ENCODE data around the gene TRIM32. TPM values are rescaled to one million over a fixed set of nuclear protein-coding genes. Genes with fewer than 3 reads are reported as not detected.
A peak's percentile ranks its signal among the peaks of the same experiment; 100 is the strongest.

Gene TRIM32
- 12.1 TPM for polyA plus RNA-seq (2013, experiment 1 of 2)
- 11.4 TPM for polyA plus RNA-seq (2013, experiment 2 of 2)

DNA sequence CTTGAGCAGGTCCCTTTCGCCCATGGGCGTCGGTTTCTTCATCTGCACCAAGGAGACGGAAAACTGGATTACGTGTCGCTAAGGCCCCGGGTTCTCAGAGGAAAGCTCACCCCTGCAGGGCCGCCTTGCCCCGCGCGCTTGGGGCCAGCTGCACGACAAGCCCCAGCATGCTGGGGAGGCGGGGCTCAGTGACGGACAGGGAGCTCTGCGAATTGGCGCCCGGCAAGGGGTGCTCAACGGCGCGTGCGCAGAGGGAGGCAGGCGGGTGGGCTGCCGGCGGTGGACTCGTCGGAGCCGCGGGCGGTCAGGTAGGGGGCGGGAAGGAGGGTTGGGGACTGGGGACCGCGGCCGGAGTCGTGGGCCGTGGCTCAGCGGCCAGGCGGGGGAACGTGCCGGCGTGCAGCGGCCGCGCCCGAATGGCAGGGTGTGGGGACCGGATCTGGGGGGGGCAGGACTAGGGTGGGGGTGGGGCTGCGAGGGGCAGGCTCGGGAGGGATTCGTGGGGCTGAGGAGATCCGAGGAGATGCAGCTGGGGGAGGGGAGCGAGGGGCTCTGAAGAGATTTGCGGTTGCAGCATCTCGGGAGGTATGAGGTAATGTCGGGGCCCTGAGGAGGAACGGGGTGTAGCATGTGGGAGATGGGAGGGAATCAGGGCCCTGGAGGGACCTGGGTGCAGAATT, at the start of gene TRIM32:
TSS of gene TRIM32 (plus strand) at position 232 of the 680 bp plus-strand sequence. CDS start 10,438 bp downstream, outside the sequence.
- Histone ChIP-seq H3K79me1 (replicated peaks; ENCODE audit: low read length, poor library complexity, severe bottlenecking) (peaks cover 5% of the 10 kb centered on the region), H3K9me3 (ENCODE audit: control insufficient read depth, low read length) (peaks cover 9% of the 10 kb centered on the region), H2BK15ac (ENCODE audit: low read depth, poor library complexity, severe bottlenecking) (peak within 1 kb of the TSS; percentile 97), H3K23ac (ENCODE audit: low read length in 2 of 2) (no peak within 1 kb of the TSS), H4K8ac (ENCODE audit: low read length) (peak within 1 kb of the TSS; percentile 98), H2BK120ac (ENCODE audit: low read depth, low read length) (peak within 1 kb of the TSS; percentile 96), H4K91ac (ENCODE audit: low read length) (peak within 1 kb of the TSS; percentile 90), H3K18ac (ENCODE audit: low read depth in 1 of 2, low read length in 2 of 2) (peak within 1 kb of the TSS; percentile 87 to 98), H3K4ac (ENCODE audit: low read depth in 1 of 2, low read length in 2 of 2) (peak within 1 kb of the TSS in 1 of 2 experiments; percentile 96), H2AFZ (ENCODE audit: low read depth, low read length) (peak within 1 kb of the TSS; percentile 68), H3K36me3 (ENCODE audit: control insufficient read depth in 1 of 2, insufficient read depth in 2 of 2, low read depth in 1 of 2, low read length in 2 of 2) (peaks cover 0 to 11% of the 10 kb centered on the region in 2 experiments), H3K4me1 (ENCODE audit: control insufficient read depth, insufficient read depth, low read depth, low read length) (peaks cover 8% of the 10 kb centered on the region), H3K4me3 (ENCODE audit: insufficient read depth in 1 of 2, low read depth in 1 of 2, low read length in 2 of 2) (peak within 1 kb of the TSS; percentile 90 to 92), H3K27me3 (ENCODE audit: control insufficient read depth in 1 of 2, insufficient read depth in 1 of 2, low read length in 2 of 2) (no peaks in the 10 kb centered on the region), H3K9ac (ENCODE audit: low read length) (peak within 1 kb of the TSS; percentile 92), H3K4me2 (ENCODE audit: low read length, poor library complexity, severe bottlenecking) (peak within 1 kb of the TSS; percentile 59), H3K14ac (ENCODE audit: low read length in 2 of 2) (peak within 1 kb of the TSS in 1 of 2 experiments; percentile 87), H3K27ac (ENCODE audit: low read length, poor library complexity, severe bottlenecking) (peak within 1 kb of the TSS; percentile 40), H2AK5ac (ENCODE audit: low read length, severe bottlenecking) (peak within 1 kb of the TSS; percentile 93), H2BK12ac (ENCODE audit: low read length in 2 of 2) (peak within 1 kb of the TSS; percentile 8 to 14), H2BK5ac (ENCODE audit: low read depth, low read length, poor library complexity, severe bottlenecking) (peak within 1 kb of the TSS; percentile 90)
- DNase-seq: peak; percentile 89
- under 1% methylated on average over 50 of the region's 54 CpGs for WGBS

- Histone ChIP-seq H2BK5ac (ENCODE audit: low read depth, low read length, poor library complexity, severe bottlenecking) (no peak overlapping the region), H3K79me1 (replicated peaks; ENCODE audit: low read length, poor library complexity, severe bottlenecking) (no peaks in the 10 kb centered on the region), H4K91ac (ENCODE audit: low read length) (no peak overlapping the region), H3K18ac (ENCODE audit: low read depth in 1 of 2, low read length in 2 of 2) (no peak overlapping the region), H3K27ac (ENCODE audit: low read length, poor library complexity, severe bottlenecking) (no peak overlapping the region), H3K9me3 (ENCODE audit: control insufficient read depth, low read length) (peaks cover 7% of the 10 kb centered on the region), H2AK5ac (ENCODE audit: low read length, severe bottlenecking) (no peak overlapping the region), H3K36me3 (ENCODE audit: control insufficient read depth in 1 of 2, insufficient read depth in 2 of 2, low read depth in 1 of 2, low read length in 2 of 2) (no peaks in the 10 kb centered on the region), H3K4me3 (ENCODE audit: insufficient read depth in 1 of 2, low read depth in 1 of 2, low read length in 2 of 2) (no peak overlapping the region), H3K4me2 (ENCODE audit: low read length, poor library complexity, severe bottlenecking) (peak overlapping the region; percentile 5), H3K9ac (ENCODE audit: low read length) (no peak overlapping the region), H3K27me3 (ENCODE audit: control insufficient read depth in 1 of 2, insufficient read depth in 1 of 2, low read length in 2 of 2) (no peaks in the 10 kb centered on the region), H2BK15ac (ENCODE audit: low read depth, poor library complexity, severe bottlenecking) (no peak overlapping the region), H3K4ac (ENCODE audit: low read depth in 1 of 2, low read length in 2 of 2) (no peak overlapping the region), H3K23ac (ENCODE audit: low read length in 2 of 2) (no peak overlapping the region), H2BK120ac (ENCODE audit: low read depth, low read length) (no peak overlapping the region), H3K14ac (ENCODE audit: low read length in 2 of 2) (no peak overlapping the region), H2AFZ (ENCODE audit: low read depth, low read length) (no peak overlapping the region), H2BK12ac (ENCODE audit: low read length in 2 of 2) (no peak overlapping the region), H4K8ac (ENCODE audit: low read length) (no peak overlapping the region), H3K4me1 (ENCODE audit: control insufficient read depth, insufficient read depth, low read depth, low read length) (peaks cover 3% of the 10 kb centered on the region)
- peak; percentile 34 for DNase-seq
These were observed 47.8 kb upstream of the TRIM32 start for GRCh38 chr9:116639251-116639741.

GRCh38 chr9:116641292-116642059, 45.6 kb upstream of the TRIM32 start:
- H3K4me1 ChIP-seq (ENCODE audit: control insufficient read depth, insufficient read depth, low read depth, low read length): peaks cover 3% of the 10 kb centered on the region

GRCh38 chr9:116643691-116644090, 43.4 kb upstream of the TRIM32 start:
- H3K4me2 ChIP-seq (ENCODE audit: low read length, poor library complexity, severe bottlenecking): no peak overlapping the region
- peaks cover 3% of the 10 kb centered on the region for H3K4me1 ChIP-seq (ENCODE audit: control insufficient read depth, insufficient read depth, low read depth, low read length)
- H3K27me3 ChIP-seq (ENCODE audit: control insufficient read depth in 1 of 2, insufficient read depth in 1 of 2, low read length in 2 of 2): no peaks in the 10 kb centered on the region
- H3K9ac ChIP-seq (ENCODE audit: low read length): peak overlapping the region; percentile 21
- H3K4ac ChIP-seq (ENCODE audit: low read depth in 1 of 2, low read length in 2 of 2): no peak overlapping the region
- H3K36me3 ChIP-seq (ENCODE audit: control insufficient read depth in 1 of 2, insufficient read depth in 2 of 2, low read depth in 1 of 2, low read length in 2 of 2): no peaks in the 10 kb centered on the region
- peak overlapping the region in 1 of 2 experiments; percentile 28 for H3K18ac ChIP-seq (ENCODE audit: low read depth in 1 of 2, low read length in 2 of 2)
- H4K8ac ChIP-seq (ENCODE audit: low read length): no peak overlapping the region
- no peaks in the 10 kb centered on the region for H3K79me1 ChIP-seq (replicated peaks; ENCODE audit: low read length, poor library complexity, severe bottlenecking)
- H3K23ac ChIP-seq (ENCODE audit: low read length in 2 of 2): no peak overlapping the region
- H2BK5ac ChIP-seq (ENCODE audit: low read depth, low read length, poor library complexity, severe bottlenecking): no peak overlapping the region
- no peak for DNase-seq
- H4K91ac ChIP-seq (ENCODE audit: low read length): no peak overlapping the region
- peak overlapping the region in 1 of 2 experiments; percentile 10 for H3K4me3 ChIP-seq (ENCODE audit: insufficient read depth in 1 of 2, low read depth in 1 of 2, low read length in 2 of 2)
- no peak overlapping the region for H2AFZ ChIP-seq (ENCODE audit: low read depth, low read length)
- no peak overlapping the region for H3K14ac ChIP-seq (ENCODE audit: low read length in 2 of 2)
- H3K27ac ChIP-seq (ENCODE audit: low read length, poor library complexity, severe bottlenecking): no peak overlapping the region
- H2BK15ac ChIP-seq (ENCODE audit: low read depth, poor library complexity, severe bottlenecking): no peak overlapping the region
- no peak overlapping the region for H2AK5ac ChIP-seq (ENCODE audit: low read length, severe bottlenecking)
- H3K9me3 ChIP-seq (ENCODE audit: control insufficient read depth, low read length): no peaks in the 10 kb centered on the region
- peak overlapping the region in 1 of 2 experiments; percentile 59 for H2BK12ac ChIP-seq (ENCODE audit: low read length in 2 of 2)
- H2BK120ac ChIP-seq (ENCODE audit: low read depth, low read length): no peak overlapping the region
- 84% methylated on average over 1 of the region's 1 CpG for WGBS

More at GRCh38 chr9:116641292-116642059, 45.6 kb upstream of the TRIM32 start:
- H2AK5ac ChIP-seq (ENCODE audit: low read length, severe bottlenecking): no peak overlapping the region
- no peak overlapping the region for H3K27ac ChIP-seq (ENCODE audit: low read length, poor library complexity, severe bottlenecking)
- no peak overlapping the region for H3K18ac ChIP-seq (ENCODE audit: low read depth in 1 of 2, low read length in 2 of 2)
- H3K27me3 ChIP-seq (ENCODE audit: control insufficient read depth in 1 of 2, insufficient read depth in 1 of 2, low read length in 2 of 2): no peaks in the 10 kb centered on the region
- H3K4me3 ChIP-seq (ENCODE audit: insufficient read depth in 1 of 2, low read depth in 1 of 2, low read length in 2 of 2): no peak overlapping the region
- H3K4ac ChIP-seq (ENCODE audit: low read depth in 1 of 2, low read length in 2 of 2): no peak overlapping the region
- H3K9ac ChIP-seq (ENCODE audit: low read length): no peak overlapping the region
- no peak overlapping the region for H3K4me2 ChIP-seq (ENCODE audit: low read length, poor library complexity, severe bottlenecking)
- H2AFZ ChIP-seq (ENCODE audit: low read depth, low read length): no peak overlapping the region
- no peak overlapping the region for H3K14ac ChIP-seq (ENCODE audit: low read length in 2 of 2)
- no peak overlapping the region for H2BK120ac ChIP-seq (ENCODE audit: low read depth, low read length)
- H4K91ac ChIP-seq (ENCODE audit: low read length): no peak overlapping the region
- H3K23ac ChIP-seq (ENCODE audit: low read length in 2 of 2): no peak overlapping the region
- no peaks in the 10 kb centered on the region for H3K36me3 ChIP-seq (ENCODE audit: control insufficient read depth in 1 of 2, insufficient read depth in 2 of 2, low read depth in 1 of 2, low read length in 2 of 2)
- H2BK5ac ChIP-seq (ENCODE audit: low read depth, low read length, poor library complexity, severe bottlenecking): no peak overlapping the region
- H4K8ac ChIP-seq (ENCODE audit: low read length): no peak overlapping the region
- H3K9me3 ChIP-seq (ENCODE audit: control insufficient read depth, low read length): peaks cover 7% of the 10 kb centered on the region
- H3K79me1 ChIP-seq (replicated peaks; ENCODE audit: low read length, poor library complexity, severe bottlenecking): no peaks in the 10 kb centered on the region
- H2BK15ac ChIP-seq (ENCODE audit: low read depth, poor library complexity, severe bottlenecking): no peak overlapping the region
- no peak for DNase-seq
- H2BK12ac ChIP-seq (ENCODE audit: low read length in 2 of 2): no peak overlapping the region
- 82% methylated on average over 1 of the region's 2 CpGs for whole genome bisulfite sequencing
